Stimulated activated CD4-positive, alpha-beta T cell treated with anti-CD3 and anti-CD28 coated beads, Interleukin-4, amount 100 ng/mL, for 48 hours (primary cell): Measurements from ENCODE around the gene ST6GALNAC2.
A peak's percentile ranks its signal among the peaks of the same experiment; 100 is the strongest.
"Not testable (repeated sequence)": the region's sequence is repeated elsewhere in the genome, so short reads cannot be mapped to it uniquely, and the experiment has no call there.

Experiments
- DNase-seq, 2 donors: peaks; one replicate each; pipeline ENCODE4 v3.0.0-alpha.2; 2020; ENCODE audit warnings: low read depth in 2 of 2

The ST6GALNAC2 gene

DNA sequence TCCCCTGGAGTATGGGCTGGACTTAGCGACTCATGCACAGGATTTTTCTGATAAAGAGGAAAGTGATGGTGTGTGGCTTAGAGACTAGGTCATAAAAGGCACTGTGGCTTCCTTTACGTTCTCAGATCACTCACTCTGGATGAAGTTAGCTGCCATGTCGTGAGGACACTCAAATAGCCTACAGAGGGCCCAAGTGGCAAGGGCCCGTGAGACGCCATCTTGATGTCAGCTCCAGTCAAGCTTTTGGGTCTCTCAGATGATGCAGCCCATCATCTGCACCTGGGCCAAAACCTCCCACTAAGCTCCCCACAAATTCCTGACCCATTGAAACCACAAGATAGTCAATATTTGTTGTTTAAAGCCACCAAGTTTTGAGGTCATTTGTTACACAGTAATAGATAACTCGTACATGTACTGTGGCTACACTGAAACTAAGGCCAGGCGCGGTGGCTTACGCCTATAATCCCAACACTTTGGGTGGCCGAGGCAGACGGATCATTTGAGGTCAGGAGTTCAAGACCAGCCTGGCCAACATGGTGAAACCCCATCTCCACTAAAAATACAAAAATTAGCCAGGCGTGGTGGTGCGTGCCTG, 14.7 kb downstream of the ST6GALNAC2 start:
- no peak for DNase-seq

DNA sequence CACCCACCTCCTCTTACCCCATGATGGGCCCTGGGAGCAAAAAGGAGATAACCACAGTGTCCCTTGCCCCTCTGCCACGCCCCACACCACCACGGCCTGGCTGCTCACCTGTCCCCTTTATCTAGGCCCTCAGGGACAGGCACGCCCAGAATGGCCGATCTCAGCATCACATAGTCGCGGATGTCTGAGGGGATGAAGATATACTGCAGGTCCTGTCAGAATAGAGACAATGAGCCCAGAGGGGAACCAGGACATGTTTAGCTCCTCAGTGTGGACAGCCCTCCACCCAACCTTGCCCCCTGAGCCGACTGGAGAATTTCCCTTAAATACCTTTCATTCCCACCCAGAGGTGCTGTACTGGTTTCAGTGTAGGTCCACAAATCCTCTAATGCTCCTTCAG, 15.2 kb downstream of the ST6GALNAC2 start:
- DNase-seq = no peak

DNA sequence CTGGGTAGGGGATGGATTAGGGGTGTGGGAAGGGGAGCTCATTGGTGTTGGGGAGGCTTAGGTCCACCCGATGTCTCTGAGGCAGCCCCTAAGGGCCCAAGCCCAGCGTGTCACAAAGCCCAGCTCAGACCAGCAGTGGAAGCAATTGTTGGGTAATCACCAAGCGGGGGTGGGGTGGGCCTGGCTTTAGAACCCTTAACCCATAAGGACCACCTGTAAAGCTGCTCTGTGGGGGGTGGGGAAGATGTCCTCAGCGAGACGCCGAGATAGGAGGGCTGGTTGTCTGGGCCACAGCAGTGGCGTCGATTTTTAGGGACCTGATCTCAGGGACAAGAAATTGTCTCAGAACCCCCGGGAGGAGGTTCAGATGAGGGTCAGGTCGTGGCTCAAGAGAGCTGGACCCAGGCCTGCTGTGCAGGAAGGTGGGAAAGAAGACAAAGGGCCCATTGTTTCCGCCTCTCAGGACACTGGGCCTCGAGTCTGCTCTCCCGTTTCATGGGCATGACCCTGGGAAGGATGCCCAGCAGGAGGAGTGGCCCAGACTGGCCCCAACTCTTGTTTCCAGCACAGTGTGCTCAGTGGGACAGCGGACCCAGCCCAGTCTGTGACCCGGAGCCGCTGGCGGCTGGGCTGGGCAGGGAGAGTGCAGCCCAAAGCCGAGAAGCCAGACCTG, 15.9 kb downstream of the ST6GALNAC2 start:
- DNase-seq = no peak

DNA sequence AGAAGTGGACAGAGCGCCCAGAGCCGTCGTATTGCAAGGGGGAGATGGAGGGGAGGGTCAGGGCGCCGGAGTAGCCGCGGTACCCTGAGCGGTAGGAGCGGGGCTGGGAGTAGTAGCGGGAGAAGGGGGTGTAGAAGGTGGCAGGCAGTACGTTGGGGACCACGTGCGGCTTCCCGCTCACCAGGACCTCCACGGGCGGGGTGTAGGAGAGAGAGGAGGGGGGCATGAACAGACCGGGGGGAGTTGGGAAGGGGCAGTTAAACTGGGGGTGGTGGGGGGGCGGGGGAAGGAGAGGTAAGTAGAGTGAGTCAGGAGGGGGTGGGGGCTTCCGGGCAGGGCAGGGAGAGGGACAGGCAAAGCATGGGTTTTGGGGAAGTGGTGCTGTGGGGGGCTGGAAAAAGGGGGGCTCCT, 16.8 kb downstream of the ST6GALNAC2 start:
- no peak for DNase-seq

DNA sequence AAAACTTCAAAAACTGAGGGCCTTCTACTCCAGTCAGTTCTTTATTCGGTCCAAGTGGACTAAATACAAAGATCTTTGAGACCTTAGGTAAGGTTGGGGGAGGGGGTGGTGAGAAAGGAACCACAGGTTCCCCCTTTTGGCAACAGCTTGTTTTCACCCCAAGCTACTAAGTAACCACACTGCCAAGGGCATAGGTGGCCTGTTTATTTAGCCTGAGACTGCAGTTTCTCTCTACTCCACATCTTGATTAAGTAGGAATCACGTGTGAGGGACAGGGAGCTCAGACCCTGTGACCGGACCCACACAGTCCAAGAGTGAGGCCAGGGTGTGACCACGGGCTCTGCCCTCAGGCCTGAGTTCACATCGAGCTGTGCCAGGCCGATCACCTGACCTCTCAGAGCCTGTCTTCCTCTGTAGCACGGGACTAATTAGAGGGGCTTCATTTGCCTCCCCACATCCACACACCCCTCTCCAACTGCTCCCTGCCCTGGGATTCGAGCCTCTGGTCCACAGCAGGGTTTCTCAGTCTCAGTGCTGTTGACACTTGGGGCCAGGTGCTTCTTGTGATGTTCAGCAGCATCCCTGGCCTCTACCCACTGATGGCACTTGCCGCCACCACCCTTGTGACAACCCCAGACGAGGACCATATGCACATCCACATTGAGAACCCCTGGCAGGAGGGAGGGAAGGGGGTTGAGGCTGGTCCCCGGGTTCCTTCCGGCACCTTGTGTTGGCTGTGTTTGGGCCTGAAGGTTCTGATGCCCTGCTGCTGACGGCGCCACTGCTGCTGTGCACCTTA, 17.8 kb downstream of the ST6GALNAC2 start:
- DNase-seq = no peak

DNA sequence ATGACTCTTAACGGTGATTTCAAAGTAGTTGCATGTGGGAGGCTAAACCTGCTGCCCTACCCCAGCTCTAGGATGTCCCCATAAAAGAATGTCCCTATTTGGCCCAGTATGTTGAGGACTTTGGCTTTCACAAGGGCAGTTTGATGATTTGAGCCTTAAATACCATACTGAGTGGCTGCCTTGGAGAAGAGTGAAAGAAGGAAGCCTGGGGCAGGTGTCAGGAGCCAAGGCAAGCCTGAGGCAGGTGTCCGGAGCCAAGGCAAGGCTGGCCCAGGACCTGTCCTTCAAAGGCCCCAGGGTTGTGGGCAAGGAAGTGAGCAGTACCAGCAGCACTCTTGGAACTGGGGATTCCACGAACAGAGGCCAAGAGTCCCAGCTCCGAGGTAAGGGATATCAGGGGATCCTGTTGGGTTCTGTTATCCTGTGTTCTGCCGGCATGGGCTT, 18.6 kb downstream of the ST6GALNAC2 start:
- no peak for DNase-seq

DNA sequence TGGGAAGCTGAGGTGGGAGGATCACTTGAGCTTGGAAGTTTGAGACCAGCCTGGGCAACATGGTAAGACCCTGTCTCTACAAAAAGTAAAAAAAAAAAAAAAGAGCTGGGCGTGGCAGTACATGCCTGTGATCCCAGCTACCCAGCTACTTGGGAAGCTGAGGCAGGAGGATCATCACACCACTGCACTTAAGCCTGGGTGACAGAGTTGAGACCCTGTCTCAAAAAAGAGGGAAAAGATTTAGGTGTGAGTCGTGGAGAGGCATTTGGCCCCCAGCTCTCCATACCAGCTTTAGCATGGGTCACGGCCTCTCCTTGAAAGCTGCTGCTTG, 19.1 kb downstream of the ST6GALNAC2 start:
- DNase-seq = no peak

DNA sequence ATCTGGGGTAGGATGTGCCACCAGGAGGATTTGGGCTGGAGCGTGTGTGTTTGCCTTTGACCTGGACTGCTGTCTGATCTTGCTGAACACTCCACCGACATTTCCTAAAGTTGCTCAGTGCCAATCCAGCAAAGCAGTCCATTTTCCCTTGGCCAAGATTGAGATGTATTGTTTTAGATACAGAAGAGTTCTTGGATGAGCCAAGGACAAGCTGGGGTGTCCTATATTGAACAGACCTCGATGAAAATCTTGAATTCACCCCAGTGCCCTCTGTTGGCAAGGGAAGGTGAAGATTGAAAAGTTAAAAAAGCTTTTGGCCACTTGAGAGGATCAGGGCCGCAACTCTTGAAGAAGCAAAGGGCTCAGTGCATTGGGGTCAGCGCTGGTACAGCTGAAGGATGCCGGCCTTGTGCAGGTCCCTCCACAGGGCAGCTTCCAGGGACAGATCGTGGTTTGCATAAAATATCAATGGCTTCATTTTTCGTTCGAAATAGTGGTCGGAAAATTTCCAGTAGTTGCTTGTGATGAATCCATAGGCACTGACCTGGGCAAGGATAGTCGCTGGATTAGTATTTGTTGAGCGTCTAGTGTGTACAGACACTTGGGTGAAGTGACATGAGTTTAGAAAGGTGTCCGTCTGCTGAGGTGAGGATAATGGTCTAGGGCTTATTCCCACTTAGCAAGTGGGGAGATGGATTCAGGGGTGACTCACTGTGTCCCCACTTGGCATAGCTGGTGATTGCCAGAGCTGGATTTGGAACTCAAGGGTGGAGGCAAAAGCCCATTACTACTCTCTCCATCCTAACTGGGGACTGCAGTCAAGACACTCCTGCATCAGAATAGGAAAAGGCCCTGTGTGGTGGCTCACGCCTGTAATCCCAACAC, 19.7 kb downstream of the ST6GALNAC2 start:
- no peak for DNase-seq

DNA sequence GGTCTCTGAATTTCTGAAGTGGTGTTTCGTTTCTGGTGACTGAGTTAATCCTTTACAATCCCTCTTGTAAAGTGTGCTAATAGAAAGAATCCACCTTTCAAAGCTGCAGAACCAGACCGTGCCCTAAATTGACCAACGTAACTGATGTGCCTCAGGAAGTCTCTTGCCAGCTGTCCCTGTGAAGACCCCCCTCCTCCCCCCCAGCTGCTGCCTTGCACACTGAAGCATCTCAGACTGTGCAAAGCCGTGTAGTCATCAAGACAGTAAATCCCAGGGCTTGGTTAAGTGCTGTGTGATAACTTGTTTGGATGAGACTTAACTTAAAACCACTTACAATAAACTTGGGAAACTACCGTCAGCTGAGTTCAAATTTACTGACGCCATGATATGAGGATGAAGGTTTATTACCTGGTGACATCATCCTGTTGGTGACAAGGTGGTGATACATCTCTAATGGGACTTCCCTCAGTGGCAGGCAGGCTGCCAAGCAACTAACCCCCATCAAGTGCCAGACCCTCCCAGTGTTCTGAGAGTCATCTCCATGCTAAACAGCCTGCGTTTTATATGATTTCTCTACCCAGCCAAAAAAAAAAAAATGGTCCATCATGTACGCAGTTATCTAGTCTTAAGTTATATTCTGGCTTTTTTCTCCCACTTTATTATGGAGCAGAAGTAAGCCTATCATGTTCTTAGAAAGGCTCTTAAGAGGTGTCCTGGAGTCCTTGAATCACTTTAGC, 20.5 kb downstream of the ST6GALNAC2 start:
- DNase-seq = not testable (repeated sequence)

DNA sequence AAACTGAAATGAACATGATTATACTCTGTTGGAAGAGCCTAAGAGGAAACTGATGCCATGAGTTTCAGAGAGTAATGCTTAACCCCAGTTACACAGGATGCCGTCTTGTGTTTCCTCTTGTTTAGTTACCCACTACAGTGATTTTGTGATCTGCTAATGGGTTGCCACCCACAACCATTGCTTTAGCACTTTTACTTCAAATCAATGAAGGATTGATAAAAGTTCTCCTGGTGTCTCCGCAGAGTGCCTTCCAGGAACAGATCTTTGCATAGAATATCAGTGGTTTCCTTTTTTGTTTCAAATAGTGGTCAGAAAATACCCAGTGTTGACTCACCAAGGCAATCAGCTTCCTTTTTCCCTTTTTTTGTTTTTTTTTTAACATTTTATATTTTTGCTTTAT, 22.3 kb downstream of the ST6GALNAC2 start:
- not testable (repeated sequence) for DNase-seq

DNA sequence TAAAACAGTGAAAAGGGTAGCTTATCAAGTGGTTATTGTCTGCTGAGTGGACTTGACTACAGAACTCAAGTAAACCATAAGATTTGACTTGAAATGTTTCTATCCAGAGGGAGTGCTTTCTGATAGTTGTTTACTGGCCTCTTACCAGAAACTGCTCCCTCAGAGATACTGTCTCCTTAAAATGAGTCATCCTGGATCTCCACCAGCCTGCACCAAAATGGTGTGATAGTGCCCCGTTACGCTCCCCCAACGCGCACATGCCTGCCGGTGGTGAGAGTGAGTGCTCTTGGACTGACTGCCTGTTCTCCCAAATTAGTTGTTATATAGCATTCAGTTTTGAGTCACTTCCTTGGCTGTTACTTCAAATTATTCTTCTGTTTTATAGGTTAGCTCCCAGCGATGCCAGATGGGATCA, 22.9 kb downstream of the ST6GALNAC2 start:
- DNase-seq = no peak

DNA sequence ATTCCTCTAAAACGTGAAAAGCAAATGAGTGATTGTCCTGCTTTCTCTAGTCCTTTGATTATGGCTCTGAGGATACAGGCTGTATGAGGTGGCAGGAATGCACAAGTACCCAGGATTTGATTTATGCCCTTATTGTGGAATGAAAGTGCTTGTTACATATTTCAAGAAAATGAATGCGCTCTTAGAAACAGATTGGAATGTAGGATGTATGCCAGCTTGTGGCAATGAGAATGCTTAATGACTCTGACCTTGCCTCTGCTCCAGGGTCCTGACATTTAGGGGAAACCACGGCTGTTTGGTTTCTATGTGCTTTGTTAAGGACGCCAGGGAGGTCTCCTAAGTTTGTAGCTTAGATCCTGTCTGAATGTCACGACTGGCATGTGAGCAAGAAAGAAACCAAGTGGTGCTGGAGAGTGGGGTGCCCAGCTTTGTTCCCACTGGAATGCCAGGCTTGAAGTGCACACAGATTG, 23.8 kb downstream of the ST6GALNAC2 start:
- no peak for DNase-seq

DNA sequence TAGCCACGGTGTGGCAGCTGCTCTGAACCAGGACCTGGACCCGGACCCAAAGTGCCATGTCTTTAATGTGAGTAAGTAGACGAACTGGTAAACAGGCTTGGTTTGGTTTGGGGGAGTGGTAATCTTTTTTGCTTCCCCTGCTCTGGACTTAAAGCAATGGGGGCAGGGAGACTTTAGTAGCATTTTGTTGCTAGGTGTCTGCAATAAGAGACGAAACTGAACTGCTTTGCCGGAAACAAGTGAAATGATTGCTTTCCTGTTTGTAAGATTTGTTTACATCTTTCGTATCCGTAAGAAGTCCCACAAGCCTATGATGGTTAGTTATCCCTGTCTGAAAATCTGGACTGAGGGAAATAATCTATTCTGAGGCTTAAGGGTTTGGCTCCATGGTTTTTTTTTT, 24.3 kb downstream of the ST6GALNAC2 start:
- no peak for DNase-seq

DNA sequence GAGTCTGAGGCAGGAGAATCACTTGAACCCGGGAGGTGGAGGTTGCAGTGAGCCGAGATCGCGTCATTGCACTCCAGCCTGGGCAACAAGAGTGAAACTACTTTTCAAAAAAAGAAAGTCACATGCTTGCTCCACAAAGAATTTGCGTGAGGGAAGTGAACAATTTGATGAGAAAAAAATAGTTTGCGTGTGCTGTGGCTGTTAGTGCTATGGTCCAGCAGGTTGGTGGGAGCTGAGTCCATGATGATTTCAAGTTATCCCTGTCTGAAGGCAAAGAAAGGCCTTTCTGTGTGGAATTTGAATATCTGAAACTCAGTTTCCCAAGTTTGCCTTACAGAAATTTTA, 24.8 kb downstream of the ST6GALNAC2 start:
- DNase-seq = no peak

DNA sequence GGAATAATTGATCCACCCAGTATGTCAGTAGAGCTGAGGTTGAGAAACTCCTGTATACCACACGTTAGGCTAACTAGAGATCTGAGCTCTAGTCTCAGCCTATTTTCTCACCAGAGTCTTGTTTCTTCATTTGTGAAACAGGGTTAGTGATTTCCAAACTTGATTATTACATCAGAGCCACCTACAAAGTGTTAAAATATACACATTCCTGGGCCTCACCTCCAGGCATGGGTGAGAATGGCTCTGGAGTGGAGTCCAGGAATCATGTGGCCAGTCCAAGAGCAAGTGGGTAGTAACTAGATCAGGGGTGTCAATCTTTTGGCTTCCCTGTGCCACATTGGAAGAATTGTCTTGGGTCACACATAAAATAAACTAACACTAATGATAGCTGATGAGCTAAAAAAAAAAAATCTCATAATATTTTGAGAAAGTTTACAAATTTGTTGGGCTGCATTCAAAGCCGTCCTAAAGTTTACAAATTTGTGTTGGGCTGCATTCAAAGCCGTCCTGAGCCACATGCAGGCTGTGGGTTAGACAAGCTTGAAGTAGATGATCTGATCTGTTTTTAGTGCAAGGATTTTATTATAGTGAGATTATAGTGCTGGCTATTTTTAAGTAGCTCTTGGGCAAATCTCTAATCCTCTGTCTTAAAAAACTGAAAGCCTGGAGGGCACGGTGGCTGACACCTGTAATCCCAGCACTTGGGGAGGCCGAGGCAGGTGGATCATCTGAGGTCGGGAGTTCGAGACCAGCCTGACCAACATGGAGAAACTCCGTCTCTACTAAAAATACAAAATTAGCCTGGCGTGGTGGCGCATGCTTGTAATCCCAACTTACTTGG, 25.4 kb downstream of the ST6GALNAC2 start:
- no peak for DNase-seq

DNA sequence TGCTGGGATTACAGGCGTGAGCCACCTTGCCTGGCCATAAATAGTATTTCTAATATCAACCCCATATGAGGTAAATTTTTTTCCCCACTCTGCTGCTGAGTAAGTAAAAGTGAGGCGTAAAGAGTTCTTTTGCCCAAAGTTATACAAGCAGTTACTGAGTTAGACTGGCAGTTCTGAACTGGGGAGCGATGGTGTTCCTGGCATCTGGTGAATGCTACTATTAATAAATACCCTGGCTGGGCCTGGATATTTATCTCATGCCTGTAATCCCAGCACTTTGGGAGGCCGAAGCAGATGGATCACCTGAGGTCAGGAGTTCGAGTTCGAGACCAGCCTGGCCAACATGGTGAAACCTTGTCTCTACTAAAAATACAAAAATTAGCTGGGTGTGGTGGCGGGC, 26.2 kb downstream of the ST6GALNAC2 start:
- DNase-seq = not testable (repeated sequence)

DNA sequence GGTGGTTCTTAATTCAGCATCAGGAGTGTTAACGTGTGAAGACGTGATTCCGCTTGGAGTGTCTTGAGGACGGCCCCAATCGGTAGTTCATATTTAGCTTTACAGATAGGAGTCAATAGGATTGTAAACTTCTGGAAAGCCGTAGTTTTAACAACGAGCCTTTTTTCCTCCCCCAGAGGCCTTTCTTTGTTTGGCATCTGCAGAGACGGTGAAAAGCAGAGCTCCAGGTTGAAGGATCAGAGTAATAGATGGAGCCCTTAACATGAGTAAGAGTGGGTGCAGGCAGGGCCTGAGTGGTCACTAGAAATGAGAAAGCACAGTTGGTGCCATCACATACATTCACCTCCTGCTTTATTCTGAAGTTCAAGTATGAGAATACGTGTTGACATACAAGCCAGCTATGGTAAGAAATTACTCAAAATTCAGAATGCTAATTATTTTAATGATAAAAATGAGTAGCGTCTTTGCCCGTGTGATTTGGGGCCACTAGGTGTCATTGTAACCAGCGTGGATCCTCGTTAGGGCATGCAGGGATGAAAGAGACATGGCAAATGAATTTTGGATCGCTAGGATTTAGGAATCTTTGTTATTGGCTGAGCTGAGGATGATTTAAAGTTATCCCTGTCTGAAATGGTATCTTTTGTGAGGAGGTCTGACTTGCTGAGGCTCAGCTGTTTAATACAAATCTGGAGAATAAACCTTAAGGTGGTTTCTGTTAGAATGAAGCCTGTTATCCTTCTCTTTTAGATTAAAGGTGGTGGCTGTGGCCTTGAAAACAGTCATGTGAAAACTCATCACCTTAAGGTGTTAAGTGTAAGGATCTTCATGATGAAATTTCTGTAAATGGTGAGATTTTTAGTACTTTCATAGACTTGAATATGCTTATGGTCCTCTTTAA, 27.2 kb downstream of the ST6GALNAC2 start:
- no peak for DNase-seq

DNA sequence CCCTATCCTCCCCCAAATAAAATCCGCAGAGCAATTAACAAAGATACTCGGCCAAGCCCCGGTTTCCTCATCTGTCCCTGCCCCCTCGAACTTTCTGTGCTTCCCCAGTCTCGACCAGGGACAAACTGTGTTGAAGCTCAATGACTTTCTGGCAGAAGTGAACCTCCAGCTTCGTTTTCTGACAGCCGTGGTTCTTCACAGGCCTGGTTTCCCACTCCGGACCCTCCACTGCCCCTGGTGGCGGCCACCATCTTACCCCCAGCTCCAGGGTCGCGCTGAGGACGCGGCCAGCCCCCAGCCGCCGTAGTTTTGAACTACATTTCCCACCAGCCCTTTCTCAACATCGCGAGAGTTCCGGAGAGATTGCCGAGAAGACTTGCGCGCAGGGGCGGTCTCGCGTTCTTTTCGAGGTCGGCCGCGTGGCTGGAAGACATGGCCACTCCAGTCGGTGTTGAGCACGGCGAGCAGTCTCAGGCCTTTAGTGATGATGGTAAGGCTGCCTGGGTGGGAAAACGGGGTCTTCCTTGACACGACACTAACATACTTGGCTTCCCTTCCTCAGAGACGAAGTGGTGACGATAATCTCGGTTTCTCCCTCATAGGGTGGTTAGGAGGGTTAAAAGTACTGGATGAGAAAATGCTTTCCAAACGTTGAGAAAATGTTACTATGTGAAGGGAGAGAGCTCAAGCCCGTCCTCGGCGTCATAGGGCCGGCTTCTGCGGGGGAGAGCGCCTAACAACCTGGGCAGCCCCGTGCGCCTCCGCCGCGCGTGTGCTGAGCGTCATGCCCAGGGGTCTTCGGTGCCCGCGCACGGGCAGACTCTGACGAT, 28.1 kb downstream of the ST6GALNAC2 start:
- DNase-seq = peak; percentile 88 to 92
